Right lobe of liver (tissue), 6 donors: Measurements from ENCODE around the gene VEZT. TPM values are rescaled to one million over a fixed set of nuclear protein-coding genes. Genes with fewer than 3 reads are reported as not detected.

Experiments
- ATAC-seq, 4 donors: fragments of 200-7000 bp; cut with Tn5 transposase; one replicate each; pipeline ENCODE4 v1.9.1; 2020; ENCODE audit warnings: mild to moderate bottlenecking in 4 of 4, moderate library complexity in 4 of 4
- DNase-seq, 3 donors: peaks; one replicate each; pipeline ENCODE4 v3.0.0-alpha.2; 2020
- H3K27ac ChIP-seq, 3 donors: fragments of 200-600 bp; one replicate each; pipeline ENCODE4 v1.8.0; 2022
- H3K27me3 ChIP-seq, 2 donors: fragments of 200-600 bp; one replicate each; pipeline ENCODE4 v1.8.0; 2022
- H3K36me3 ChIP-seq, 4 donors: fragments of 200-600 bp; sonication (generic) in 1 of 4; one replicate each; pipeline versions ENCODE4 v1.5.1 to v1.8.0; 2017 to 2022; ENCODE audit warnings: control low read depth in 1 of 4
- H3K4me1 ChIP-seq, 4 donors: fragments of 200-600 bp; sonication (generic) in 1 of 4; one replicate each; pipeline versions ENCODE4 v1.5.1 to v1.8.0; 2017 to 2022; ENCODE audit warnings: control low read depth in 1 of 4
- H3K4me3 ChIP-seq, 3 donors: fragments of 200-600 bp; one replicate each; pipeline ENCODE4 v1.8.0; 2022
- H3K9me3 ChIP-seq, 4 donors: fragments of 200-600 bp; sonication (generic) in 1 of 4; one replicate each; pipeline versions ENCODE4 v1.5.1 to v1.8.0; 2017 to 2022; ENCODE audit warnings: control low read depth in 1 of 4
- CTCF ChIP-seq, 4 donors: fragments of 200-600 bp in 3 of 4; fragments of 450-650 bp in 1 of 4; IDR thresholded peaks; one replicate each; pipeline versions ENCODE4 v1.5.1 to v1.8.0; 2016 to 2022; ENCODE audit warnings: antibody characterized with exemption in 4 of 4, mild to moderate bottlenecking in 2 of 4
- POLR2A ChIP-seq: fragments of 450-650 bp; IDR thresholded peaks from one replicate; pipeline ENCODE4 v1.6.1; 2017; ENCODE audit warnings: antibody characterized with exemption, mild to moderate bottlenecking
- WGBS: methylation state at CpG from one replicate; pipeline ENCODE4 v1.1.6; 2018; ENCODE audit warnings: low coverage, low lambda C conversion rate; ENCODE audit not compliant: insufficient coverage; ENCODE audit errors: missing lambda C conversion rate; 5-methylcytosine and 5-hydroxymethylcytosine counted together
- intact Hi-C, 2 donors: fragments of 100-400 bp; cut with DNase I; formaldehyde crosslinking; loops; one replicate each; pipeline versions ENCODE4 v1.11.2 to v1.14.1; 2022
- total RNA-seq, 6 experiments: library from RNA; depleted of rRNA in 2 of 6; stranded (reverse); fragments of >200 nt in 2 of 6; fragmentation: NEBNext Ultra II Directional in 3 of 6; extraction: Animal tissue kit (Norgen Biotek cat#: 25700) in 3 of 6; gene quantifications; one replicate each; pipeline versions ENCODE4 v1.1.0 to v1.2.4, GENCODE V29; 2016 to 2023
- donor health status: DM: no; HTN: yes; CAD: no.
- donor health status: DM: no; HTN: no; CAD: no.
- donor health status: DM: no; HTN: no; CAD: no.
- donor health status: DM: no; HTN: yes; CAD: no.
- donor health status: DM: no; HTN: yes; CAD: no.

VEZT gene
- total RNA-seq, 6 experiments from 2014 or later: 23.5 to 34.2 (median 28.9) TPM

GRCh38 chr12:95212586-95212985, 5.0 kb upstream of the VEZT start:
- no peak for DNase-seq
- no peaks in the 10 kb centered on the region for H3K36me3 ChIP-seq
- intact Hi-C loops: no loop called here
- 54% methylated on average over 4 of the region's 4 CpGs for WGBS
- TF ChIP-seq POLR2A: no peak
- TF ChIP-seq CTCF (IDR thresholded peaks at IDR 0.05): no peak
- no peak overlapping the region for H3K27ac ChIP-seq
- no peaks in the 10 kb centered on the region for H3K9me3 ChIP-seq
- H3K4me1 ChIP-seq: peaks cover 0 to 11% (median 0%) of the 10 kb centered on the region in 4 donors
- no peaks in the 10 kb centered on the region for H3K27me3 ChIP-seq
- H3K4me3 ChIP-seq: no peak overlapping the region
- no peak for ATAC-seq

- H3K4me1 ChIP-seq: peaks cover 0 to 11% (median 0%) of the 10 kb centered on the region in 4 donors
- ATAC-seq (no peak), DNase-seq (no peak)
- TF ChIP-seq CTCF (IDR thresholded peaks at IDR 0.05): no peak
- TF ChIP-seq POLR2A: no peak
- 88% methylated on average over 4 of the region's 4 CpGs for WGBS
- no peaks in the 10 kb centered on the region for H3K27me3 ChIP-seq
- H3K4me3 ChIP-seq: no peak overlapping the region
- intact Hi-C loops: no loop called here
- no peaks in the 10 kb centered on the region for H3K36me3 ChIP-seq
- no peak overlapping the region for H3K27ac ChIP-seq
- no peaks in the 10 kb centered on the region for H3K9me3 ChIP-seq
These were observed 4.5 kb upstream of the VEZT start for GRCh38 chr12:95213119-95213518.

GRCh38 chr12:95213928-95214327, 3.7 kb upstream of the VEZT start:
- Histone ChIP-seq H3K36me3 (no peaks in the 10 kb centered on the region), H3K4me3 (no peak overlapping the region), H3K27me3 (no peaks in the 10 kb centered on the region), H3K27ac (no peak overlapping the region), H3K4me1 (peaks cover 0 to 16% (median under 1%) of the 10 kb centered on the region in 4 donors), H3K9me3 (no peaks in the 10 kb centered on the region)
- WGBS: 67% methylated on average over 1 of the region's 1 CpG
- ATAC-seq: no peak
- no peak for DNase-seq
- TF ChIP-seq POLR2A (no peak), CTCF (IDR thresholded peaks at IDR 0.05) (no peak)
- intact Hi-C loops: no loop called here

GRCh38 chr12:95214466-95214865, 3.1 kb upstream of the VEZT start:
- no peaks in the 10 kb centered on the region for H3K27me3 ChIP-seq
- 98% methylated on average over 3 of the region's 3 CpGs for WGBS
- no peak for ATAC-seq
- no peaks in the 10 kb centered on the region for H3K36me3 ChIP-seq
- no peak for TF ChIP-seq CTCF (IDR thresholded peaks at IDR 0.05)
- no peak for TF ChIP-seq POLR2A
- H3K27ac ChIP-seq: no peak overlapping the region
- intact Hi-C loops: no loop called here
- no peak overlapping the region for H3K4me3 ChIP-seq
- no peaks in the 10 kb centered on the region for H3K9me3 ChIP-seq
- peaks cover 0 to 18% (median 2%) of the 10 kb centered on the region in 4 donors for H3K4me1 ChIP-seq
- DNase-seq: no peak

GRCh38 chr12:95215949-95216348, 1.7 kb upstream of the VEZT start:
- H3K4me1 ChIP-seq: peaks cover 0 to 18% (median 2%) of the 10 kb centered on the region in 4 donors

More at GRCh38 chr12:95215949-95216348, 1.7 kb upstream of the VEZT start:
- no peak for ATAC-seq
- peak overlapping the region; percentile 71 to 82 (median 79) for H3K4me3 ChIP-seq
- H3K27ac ChIP-seq: peak overlapping the region; percentile 89 to 93 (median 90)
- WGBS: 4% methylated on average over 1 of the region's 1 CpG
- no peaks in the 10 kb centered on the region for H3K36me3 ChIP-seq
- intact Hi-C loops: no loop called here
- DNase-seq: no peak
- TF ChIP-seq CTCF (IDR thresholded peaks at IDR 0.05) (no peak), POLR2A (peak; percentile 40)
- no peaks in the 10 kb centered on the region for H3K9me3 ChIP-seq
- no peaks in the 10 kb centered on the region for H3K27me3 ChIP-seq
